ENCODE results near the gene IFI27L1.

IFI27L1 gene, protein sequence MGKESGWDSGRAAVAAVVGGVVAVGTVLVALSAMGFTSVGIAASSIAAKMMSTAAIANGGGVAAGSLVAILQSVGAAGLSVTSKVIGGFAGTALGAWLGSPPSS

DNA sequence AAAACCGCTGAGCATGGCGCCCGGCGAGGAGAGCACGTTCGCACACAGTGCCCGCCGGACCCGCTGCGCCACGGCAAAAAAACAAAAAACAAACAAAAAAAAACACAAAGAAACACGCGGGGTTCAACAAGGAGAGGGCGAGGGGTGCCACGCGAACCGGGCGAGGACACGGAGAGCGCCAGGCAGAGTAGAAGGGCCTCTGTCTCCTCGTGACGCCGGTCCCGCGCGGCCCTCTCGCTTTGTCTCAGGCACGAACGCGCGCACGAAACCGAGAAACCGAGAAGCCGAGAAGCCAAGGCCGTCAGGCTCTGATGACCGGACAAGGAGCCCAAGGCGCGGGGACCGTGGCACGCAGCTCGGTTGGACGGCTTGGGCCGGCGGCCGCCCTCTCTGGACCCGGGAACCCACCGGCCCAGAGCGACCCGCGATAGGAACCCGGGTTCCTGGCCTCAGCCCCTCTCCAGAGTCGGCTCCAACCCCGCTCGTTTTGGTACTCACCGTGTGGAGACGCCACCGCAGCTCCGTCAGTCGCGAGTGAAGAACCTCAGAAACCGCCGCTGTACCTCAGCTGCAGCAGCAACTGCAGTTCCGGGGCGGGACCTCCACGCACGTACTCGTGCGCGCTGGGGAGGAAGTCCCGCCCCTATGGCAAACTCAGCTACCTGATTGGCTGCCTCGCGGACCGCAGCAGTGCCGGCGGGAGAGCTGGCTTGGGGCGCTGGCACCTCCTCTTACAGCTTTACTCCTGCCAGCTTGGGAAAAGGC lies at the start of gene IFI27L1, which contains the start of gene DDX24:
TSS of gene IFI27L1 (plus strand) at position 690 of the 765 bp plus-strand sequence. CDS start 15,628 bp downstream, outside the sequence.
TSS of gene DDX24 (minus strand) at position 582 of the 765 bp plus-strand sequence. CDS start 1,460 bp downstream, outside the sequence.
- peak; percentile 87 for DNase-seq

DNA sequence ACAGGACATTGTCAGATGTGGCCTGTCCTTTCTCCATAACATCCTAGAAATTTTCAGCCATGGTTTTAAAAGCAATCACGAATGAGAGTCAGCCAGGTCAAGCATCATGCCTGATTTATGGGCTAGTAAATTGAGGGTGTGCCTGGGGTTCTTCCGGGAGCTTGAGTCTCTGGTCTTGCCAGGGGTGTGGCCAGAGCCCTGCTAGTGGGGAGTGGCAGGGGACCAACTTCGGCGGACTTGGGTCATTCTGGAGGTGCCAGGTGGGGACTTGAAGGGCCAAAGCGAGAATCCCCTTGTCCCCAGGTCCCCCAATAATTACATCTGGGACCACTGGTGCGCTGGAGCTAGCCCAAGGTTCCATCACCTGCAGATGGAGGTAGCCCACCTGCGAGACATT lies 49.2 kb upstream of the IFI27L1 start:
- no peak for DNase-seq

DNA sequence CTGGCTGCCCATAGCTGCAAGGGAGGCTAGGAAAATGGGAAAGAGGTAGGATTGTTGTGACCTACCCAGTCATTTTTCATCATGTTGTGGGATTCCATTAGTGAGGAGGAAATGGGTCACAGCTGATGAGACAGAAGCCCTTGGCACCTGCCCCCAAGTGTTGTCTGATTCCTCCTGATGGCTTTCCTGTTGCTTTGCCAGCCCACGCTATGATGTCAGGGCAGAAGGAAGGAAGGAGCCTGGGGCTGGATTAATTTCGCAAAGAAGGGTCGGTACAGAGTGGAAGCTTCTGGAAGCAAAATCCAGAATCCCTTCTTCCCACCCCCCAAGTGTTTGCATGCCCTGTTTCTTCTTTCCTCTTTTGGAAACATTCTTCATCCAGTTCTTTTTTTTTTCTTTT lies 46.2 kb upstream of the IFI27L1 start:
- no peak for DNase-seq

DNA sequence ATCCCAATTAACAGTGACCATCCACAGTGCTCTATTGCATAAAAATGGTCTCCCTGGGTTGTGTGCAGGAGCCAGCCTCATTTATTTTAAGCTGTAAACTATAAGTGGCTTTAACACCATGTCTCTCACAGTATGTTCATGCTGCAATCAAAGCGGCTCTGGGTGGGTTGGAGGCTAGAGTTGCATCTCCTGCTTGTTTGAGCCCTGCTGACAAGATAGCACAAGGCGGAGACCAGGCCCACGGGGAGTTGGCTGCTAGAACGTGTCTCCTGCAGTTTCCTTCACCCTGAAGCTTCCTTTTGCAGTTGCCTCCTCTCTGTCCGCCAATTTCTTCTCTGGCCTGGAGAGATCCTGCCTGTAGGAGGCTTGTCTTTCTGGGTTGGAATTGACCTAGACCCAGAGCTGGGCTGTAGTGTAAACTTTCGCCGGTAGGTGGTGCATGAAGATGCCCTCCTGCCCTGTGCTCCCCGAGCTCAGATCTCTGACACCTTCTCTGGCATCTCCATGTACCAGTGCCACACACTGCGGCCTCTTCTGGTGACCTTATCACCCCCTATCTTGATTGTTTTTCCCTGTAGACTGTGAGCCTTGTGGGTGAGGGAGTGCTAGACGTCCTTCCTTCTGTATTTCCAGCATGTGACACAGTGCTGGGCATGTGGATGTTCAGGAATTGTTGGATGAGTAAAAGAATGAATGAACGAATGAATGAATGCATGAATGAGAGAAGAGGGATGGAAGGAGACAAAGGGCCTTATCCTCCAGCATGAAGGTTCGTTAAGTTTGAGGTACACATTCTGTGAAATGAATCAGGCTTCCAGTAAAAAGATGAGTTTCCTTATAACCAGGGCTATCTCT lies 44.6 kb upstream of the IFI27L1 start:
- DNase-seq, result peak; percentile 47

DNA sequence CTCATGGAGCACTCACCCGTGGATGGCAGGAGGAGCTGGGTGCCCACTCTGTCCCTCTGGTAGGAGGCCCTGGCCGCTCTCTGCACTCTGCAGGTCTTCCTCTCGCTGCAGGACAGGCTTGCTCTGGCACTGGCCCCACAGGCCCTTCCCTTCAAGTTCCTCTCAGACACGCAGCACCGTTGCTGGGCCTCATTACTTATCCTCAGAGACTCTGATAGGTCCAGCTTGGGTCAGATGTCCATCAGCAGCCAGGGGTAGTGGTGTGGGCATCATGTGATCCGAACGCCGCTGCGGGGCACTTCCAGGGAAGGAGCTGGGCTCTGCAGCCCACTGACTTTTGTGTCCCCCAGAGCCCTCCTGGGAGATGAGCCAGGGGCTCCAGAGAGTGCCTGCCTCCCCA lies 43.2 kb upstream of the IFI27L1 start:
- no peak for DNase-seq

DNA sequence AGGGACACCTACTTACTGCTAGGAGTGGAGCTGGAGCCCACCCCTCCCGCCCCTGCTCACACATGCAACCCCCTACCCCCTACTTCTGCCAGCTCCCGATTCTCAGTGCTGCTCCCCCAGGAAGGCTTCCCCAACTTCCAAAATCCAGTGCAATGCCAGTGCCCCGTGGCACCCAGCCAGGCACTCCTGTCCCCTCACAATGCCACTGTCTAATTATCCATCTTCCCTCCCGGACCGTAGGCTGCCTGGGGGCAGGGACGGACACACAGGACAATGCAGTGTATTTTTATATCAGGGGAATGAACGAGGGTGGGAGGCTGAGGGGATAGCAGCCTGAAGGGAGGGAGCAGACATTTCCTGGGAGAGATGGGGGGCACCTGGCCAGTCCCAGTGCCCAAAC lies 42.6 kb upstream of the IFI27L1 start:
- no peak for DNase-seq

DNA sequence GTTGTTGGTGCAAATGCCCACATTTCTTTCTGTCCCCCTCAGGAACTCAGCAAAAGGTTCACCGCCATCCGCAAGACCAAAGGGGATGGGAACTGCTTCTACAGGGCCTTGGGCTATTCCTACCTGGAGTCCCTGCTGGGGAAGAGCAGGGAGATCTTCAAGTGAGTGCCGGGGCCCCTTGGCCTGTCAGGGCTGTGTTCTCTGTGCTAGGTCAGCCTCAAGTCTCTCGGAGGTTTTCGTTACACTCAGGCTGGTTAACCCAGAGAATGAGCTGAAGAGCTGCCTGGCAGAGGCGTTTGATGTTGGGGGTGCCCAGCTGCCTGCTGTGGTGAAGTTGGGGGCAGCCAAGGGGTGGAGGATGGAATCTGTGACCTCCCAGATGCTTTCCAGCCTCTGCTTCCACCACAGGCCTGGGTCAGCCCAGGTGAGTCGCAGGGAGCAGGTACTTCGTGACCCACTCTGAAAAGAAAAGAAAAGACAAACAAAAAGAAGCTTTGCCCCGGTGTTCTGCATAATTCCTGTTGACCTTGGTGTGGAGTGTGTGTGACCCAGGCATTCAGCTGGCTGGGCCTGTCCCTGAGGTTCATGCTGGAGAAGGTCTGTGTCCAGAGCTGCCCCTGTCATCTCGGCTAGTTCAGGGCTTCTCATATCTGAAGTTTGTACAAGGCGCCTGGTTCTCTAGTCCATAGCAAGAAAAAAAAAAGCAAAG lies 42.0 kb upstream of the IFI27L1 start:
- DNase-seq, result no peak

DNA sequence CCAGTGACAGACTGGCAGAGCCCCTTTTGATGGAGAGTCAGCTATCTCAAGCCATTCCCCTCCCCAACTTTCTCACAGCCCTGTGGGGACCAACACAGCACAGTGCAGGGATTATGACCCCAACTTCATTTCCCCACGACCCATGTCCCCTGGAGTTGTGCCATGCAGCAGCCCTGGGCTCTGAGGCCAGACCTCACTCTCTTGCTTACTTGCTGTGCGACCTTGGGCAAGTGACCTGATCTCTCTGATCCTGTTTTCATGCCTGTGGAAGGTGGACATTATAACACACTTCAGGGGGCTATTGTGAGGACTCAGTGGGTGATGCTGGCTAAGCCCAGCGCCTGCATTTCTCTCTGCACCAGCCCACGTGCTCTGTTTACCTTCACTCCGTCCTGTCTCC lies 40.9 kb upstream of the IFI27L1 start:
- no peak for DNase-seq

DNA sequence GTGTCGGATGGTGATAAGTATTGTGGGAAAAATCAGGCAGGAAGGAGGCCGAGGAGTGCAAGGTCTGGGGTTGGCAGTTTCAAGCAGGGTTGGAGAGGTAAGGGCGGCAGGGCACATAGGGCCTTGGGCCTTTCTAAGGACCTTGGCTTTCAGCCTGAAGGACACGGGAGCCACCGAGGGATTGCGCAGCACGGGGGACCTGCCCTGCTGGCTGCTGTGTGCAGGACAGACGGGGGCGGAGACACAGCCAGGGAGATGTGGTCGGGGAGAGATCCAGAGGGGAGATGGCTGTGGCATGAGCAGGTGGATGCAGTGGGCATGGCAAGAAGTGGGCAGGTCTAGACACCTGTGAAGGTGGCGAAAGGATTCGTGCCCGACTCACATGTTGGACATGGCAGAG lies 40.3 kb upstream of the IFI27L1 start:
- no peak for DNase-seq

DNA sequence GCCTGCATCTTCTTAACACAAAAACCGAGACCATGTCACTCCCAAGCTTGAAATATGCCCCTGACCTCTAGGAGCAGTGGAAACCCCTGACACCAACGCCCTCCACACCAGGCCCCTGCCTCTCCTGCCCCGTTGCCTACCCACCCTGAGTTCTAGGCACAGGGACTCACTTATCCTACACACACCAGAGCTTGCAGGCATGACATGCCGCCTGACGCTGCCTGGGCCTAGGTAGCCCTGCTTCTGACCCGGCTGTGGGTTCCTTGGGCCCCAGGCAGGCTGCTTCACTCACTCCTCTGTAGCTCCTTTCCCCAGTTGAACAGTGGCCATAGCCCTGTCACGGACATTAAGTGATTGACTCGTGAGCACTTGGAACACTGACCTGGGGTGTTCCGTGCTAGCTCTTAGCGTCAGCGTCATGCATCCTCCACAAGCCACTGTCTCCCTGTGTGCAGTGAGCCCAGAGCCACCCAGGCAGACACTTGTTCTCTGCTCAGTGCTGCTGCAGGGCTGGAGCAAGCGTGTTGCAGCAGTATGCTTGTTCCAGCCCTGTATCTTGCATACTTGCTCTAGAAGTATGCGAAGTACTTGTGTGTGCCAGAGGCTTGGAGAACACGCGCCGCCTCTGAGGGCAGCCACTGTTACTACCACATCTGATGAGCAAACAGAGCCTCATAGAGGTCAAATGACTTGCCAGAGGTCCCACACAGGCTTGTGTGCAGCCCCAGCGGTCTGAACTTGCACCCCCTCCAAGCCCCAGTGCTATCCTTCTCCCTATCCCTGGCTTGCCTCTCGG lies 39.4 kb upstream of the IFI27L1 start:
- DNase-seq, result no peak

DNA sequence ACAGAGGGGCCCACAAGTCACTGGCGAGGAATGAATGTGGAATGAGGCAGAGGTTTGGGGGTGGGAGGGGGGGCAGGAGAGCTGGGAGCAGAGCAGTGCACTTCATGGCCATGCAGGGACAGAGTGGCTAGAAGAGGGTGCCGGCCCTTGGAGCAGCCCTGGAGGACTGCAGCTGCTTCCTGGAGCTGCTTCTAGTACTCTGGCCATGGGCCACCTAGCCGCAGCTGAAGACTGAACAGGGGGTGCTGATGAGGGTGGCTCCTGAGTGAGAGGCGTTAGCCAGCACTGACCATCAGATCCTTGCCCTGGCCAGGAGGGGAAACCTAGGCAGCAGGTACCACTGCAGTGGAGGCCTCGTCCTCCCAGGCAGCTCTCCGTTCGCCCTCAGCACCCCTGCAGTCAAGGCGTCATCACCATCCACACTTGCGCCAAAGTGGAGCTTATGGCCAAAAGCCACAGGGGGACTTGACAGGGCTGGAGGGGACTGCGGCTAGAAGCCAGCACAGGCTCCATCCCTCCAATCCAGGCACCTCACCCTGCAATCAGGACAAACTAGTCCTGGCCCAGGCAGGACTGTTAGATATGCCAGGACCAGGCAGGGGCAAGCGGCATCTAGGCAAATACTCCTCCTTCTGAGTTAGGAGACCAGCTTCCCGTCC lies 38.5 kb upstream of the IFI27L1 start:
- DNase-seq, result no peak

DNA sequence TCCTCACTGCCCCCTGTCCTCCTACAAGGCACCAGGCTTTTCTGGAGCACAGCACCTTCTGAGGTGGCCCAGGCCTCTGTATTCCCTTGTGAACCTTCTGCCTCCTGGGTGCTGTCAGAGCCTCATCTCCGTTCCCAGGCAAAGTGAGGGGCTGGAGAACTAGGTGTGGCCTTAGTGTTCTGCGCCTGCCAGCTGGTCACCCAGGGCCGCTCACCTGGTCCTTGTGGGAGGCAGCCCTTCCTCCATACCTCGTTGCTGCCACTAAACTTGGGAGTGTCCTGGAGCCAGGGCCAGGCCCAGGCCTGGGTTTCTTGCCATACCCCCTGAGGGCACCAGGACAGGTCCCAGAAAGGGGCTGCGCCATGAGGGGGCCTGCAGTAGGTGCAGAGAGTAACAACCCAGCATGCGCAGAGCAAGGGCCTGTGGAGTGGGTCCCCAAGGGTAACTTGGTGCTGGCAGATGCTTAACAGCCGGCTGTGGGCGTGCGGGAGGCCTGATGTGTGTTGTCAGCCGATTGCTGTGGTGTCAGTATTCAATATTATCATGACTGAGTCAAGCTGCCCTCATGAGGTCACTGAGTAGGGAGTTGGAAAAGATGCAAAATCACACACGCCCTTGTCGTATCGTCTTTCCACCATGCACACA lies 37.9 kb upstream of the IFI27L1 start:
- DNase-seq, result no peak

DNA sequence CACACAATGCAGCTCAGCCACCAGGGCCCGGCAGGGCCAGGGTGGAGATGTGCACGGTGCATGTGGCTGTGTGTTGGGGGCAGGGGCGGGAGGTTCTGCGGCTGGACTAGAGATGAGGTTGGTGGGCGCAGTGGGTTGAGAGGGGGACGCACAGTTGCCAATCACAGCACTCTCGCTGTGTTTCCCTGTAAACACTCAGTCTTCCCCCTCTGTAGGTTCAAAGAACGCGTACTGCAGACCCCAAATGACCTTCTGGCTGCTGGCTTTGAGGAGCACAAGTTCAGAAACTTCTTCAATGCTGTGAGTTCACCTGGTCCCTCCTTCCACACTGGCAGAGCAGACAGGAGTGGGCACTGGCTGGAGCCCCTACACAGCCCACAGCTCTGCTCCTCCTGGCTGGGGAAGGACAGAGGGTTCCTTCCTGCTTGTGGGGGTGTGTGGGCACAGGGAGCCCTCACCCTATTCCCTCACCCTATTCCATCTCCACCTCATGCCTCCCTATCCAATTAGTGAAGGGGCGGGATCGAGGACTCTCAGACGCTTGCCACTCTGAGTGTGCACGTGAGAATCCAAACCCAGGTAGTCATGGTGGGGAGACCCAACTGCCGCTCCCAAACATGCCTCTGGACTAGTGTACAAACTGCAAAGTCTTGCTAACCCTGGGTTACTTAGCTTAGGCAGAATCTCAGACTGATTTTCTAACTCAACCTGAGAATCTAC lies 37.2 kb upstream of the IFI27L1 start:
- no peak for DNase-seq

DNA sequence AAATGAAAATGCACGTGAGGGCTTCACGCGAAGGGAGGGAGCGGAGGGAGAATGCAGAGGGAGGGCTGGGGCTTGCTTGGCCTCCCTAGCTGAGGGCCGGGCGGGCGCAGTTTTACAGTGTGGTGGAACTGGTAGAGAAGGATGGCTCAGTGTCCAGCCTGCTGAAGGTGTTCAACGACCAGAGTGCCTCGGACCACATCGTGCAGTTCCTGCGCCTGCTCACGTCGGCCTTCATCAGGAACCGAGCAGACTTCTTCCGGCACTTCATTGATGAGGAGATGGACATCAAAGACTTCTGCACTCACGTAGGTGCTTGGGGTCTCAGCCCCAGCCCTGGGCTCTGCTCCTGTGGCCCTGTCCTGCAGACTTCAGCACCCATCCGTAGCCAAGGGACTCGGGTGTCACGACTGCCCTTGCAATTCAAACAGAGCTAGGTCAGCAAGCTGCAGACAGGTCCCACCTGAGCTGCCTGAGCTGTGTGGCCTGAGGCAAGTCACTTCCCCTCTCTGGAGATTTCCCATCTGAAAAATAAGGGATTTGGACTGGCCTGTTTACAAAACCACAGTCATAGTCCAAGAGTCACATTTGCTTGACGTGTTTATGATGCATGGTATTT lies 36.5 kb upstream of the IFI27L1 start:
- DNase-seq, result no peak

DNA sequence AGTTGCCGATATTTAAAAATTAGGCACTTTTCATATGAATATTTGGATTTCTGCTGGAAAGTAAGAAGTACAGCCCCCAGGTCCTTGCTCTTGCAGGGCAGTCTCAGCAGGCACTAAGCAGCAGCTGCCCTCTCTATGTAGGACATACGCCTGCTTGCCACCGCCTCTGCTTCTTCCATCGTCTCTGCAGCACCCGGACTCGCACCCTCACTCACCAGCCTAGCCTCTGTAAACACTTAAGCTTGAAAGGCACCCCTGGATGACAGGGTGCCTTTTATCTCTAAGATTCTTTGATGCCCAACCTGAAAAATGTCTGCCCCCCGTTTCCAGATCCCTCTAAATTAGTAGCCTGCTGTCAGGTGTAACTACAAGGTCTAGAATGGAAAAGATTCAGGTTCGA lies 36.0 kb upstream of the IFI27L1 start:
- no peak for DNase-seq

DNA sequence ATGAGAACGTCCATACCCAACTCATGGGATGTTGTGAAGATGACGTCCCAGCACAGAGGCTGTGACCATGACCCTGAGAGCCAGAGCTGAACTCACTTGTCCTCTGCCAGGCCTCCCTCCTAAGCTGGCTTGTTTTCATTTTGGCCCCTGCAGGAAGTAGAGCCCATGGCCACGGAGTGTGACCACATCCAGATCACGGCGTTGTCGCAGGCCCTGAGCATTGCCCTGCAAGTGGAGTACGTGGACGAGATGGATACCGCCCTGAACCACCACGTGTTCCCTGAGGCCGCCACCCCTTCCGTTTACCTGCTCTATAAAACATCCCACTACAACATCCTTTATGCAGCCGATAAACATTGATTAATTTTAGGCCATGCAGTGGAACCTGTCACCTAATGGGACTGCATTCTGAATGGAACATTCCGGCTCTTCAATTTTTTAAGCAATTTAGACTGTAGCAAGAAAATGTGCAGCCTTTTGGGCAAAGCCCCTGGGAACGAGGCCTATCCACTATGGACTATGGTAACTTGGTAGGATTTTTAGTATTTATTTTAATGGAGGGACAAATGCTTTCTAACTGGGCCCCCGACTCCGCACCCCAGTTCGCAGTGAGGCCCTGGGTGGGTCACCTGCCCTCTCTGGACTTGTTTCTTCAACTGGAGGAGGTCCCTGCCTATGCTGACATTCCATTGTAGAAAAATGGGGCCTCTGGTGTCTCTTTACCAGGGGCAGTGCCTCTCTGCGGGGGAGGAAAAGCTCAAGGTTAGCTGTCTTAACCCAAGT lies 35.4 kb upstream of the IFI27L1 start:
- no peak for DNase-seq

DNA sequence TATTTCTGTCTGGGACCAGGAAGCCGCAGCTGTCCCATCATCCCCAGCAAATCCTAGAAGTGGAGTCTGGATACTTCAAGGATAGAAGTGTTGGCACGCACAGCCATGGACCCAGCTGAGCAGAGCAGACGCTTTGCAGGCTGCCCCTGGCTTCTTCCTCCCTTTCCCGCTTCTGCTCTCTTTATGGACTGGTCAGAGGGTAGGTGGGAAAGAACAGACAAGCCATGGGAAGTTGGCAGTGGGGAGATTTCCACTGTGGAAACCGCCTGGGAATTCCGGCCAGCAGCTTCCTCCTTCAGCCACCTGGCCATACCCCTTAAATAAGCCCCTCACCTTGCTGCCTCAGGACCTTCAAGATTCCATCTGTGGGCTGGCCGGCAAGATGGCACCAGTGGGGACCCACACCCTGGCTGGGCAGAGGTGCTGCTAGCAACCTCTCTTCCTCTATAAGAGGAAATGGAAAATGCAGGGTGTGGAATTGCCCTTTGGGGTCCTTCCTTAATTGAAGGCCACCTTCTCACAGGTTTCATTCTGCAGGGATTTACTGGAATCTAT lies 34.3 kb upstream of the IFI27L1 start:
- no peak for DNase-seq

DNA sequence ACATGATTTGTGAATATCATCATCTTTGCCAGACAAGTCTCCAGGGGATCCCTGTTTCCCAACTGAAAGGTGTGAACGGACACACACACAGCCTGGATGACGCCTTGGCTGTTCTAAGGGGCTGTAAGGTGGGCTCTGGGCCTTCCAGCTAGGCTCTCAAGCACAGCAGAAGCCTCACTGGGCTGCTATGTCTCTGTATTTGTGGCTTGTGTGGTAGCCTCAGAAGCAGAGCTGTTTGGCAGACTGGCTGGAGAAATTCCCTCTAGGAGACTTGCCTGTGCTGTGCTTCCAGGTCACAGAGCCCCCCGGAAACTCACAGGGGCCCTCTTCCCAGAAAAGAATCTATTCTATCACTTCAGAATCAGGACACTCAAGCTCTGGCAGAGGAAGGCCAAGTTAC lies 33.5 kb upstream of the IFI27L1 start:
- DNase-seq, result no peak

All from NCI-H526 treated with DMSO at 0.1 percent for 48 hours (cell line).